ENCODE measurements around the gene LPAR3. TPM values are rescaled to one million over a fixed set of nuclear protein-coding genes. Genes with fewer than 3 reads are reported as not detected.

Gene LPAR3, protein sequence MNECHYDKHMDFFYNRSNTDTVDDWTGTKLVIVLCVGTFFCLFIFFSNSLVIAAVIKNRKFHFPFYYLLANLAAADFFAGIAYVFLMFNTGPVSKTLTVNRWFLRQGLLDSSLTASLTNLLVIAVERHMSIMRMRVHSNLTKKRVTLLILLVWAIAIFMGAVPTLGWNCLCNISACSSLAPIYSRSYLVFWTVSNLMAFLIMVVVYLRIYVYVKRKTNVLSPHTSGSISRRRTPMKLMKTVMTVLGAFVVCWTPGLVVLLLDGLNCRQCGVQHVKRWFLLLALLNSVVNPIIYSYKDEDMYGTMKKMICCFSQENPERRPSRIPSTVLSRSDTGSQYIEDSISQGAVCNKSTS
- 1 to 10 TPM in 1 of 2 experiments, under 1 TPM in 1; 0.85 to 1.1 TPM for total RNA-seq
- 1.5 TPM for polyA plus RNA-seq

DNA sequence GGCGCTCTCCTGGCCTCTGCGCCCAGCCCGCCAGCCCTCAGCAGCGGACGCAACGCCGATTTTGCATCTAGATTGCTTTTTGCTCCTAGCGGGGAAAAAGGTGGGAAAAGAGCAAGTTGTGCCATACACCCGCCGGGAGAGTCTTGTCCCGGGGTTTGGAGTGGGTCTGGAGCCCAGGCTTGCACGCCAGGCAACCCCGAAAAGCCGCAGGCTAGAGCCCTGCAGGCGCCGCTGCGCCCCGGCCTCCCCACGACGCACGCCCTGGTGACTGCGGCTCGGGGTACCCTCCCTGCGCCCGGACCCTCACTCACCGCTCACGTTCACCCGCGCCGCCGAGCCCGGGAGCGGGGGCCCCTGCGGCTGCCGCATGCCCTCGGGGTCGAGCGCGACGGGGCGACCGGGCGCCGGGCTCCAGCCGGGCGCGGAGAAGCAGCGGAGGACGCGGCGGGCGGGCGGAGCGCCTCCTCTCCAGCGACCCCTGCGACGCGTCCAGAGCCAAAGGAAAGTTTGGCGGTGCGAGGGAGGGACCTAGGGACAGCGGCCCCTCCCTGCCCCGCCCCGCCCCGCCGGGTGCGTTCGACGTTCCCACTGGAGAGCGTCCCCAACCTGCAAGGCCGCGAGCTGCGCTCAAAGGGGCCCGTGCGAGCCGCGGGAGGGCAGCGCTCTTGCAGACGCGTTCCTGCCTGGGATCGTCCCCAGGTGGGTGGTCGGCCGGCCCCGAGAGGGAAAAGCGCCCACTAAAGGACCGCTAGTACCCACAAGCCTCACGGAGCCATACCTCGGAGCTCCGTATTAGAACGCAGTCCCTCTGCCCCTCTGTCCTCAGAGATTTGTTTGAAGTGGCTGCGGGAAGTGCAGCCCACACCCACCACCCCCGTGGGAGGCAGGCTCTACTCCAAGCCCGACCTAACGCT, at the start of gene LPAR3:
Gene LPAR3 (minus strand): TSS at position 502 of the 914 bp plus-strand sequence. CDS start 27,086 bp downstream, outside the sequence.
- Histone ChIP-seq H3K27ac (ENCODE audit: low read depth, low read length) (no peak within 1 kb of the TSS), H3K9me3 (ENCODE audit: low read length) (no peaks in the 10 kb centered on the region), H3K36me3 (ENCODE audit: insufficient read depth, low read length) (no peaks in the 10 kb centered on the region), H3K27me3 (ENCODE audit: insufficient read depth, low read length, poor library complexity, severe bottlenecking) (peaks cover 12% of the 10 kb centered on the region), H3K4me1 (ENCODE audit: insufficient read depth, low read length) (peaks cover 15% of the 10 kb centered on the region), H3K4me3 (ENCODE audit: low read length) (peak within 1 kb of the TSS; percentile 46)
- peak within 1 kb of the TSS; percentile 69 to 89 (median 83) for H3K4me3 Mint-ChIP-seq
- peaks cover 27 to 38% of the 10 kb centered on the region in 2 donors for H3K27me3 Mint-ChIP-seq
- peak in 4 of 5 donors; percentile 16 to 51 (median 20) for DNase-seq
- H3K27ac Mint-ChIP-seq: peak within 1 kb of the TSS in 3 of 8 donors; percentile 21 to 47 (median 32)
- ChIA-PET POLR2A (interaction anchor here (0.5 kb wide), 1 partner anchor 57 kb away, joined by 3 read pairs; no protein-coding TSS in a partner anchor), CTCF (interaction anchor here (2.0 kb wide), 1 partner anchor 111 kb away, joined by 6 read pairs; no protein-coding TSS in a partner anchor)
- H3K4me1 Mint-ChIP-seq: peaks cover 20 to 47% (median 32%) of the 10 kb centered on the region in 3 donors
- H3K9me3 Mint-ChIP-seq: no peaks in the 10 kb centered on the region
- peaks cover 0 to 2% (median 1%) of the 10 kb centered on the region in 3 donors for H3K36me3 Mint-ChIP-seq

DNA sequence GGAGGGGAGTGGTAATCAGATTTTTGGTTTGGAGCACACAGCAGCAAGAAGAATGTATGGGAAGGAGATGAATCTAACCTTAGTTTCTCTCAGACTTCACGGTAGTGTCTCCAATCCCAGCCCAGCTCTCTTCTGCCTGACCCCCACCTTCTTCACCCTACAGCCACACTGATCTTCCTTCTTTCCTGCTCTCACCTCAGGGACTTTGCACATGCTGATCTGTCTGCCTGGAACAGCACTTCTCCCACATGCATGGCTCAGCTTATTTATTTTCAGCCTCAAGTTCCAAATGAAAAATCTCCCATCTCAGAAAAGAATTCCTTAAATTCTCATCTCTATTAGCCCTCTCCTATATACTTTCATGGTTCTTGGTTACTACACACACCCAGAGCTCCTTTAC, 48.8 kb upstream of the LPAR3 start:
- Mint-ChIP-seq H3K4me3 (no peak overlapping the region), H3K4me1 (peaks cover 12 to 25% (median 14%) of the 10 kb centered on the region in 3 donors), H3K9me3 (no peaks in the 10 kb centered on the region), H3K27ac (no peak overlapping the region), H3K36me3 (peaks cover 0 to 47% (median 8%) of the 10 kb centered on the region in 3 donors), H3K27me3 (no peaks in the 10 kb centered on the region)
- CTCF ChIA-PET: interaction anchor here (6.0 to 6.1 kb wide), 2 partner anchors 86 to 316 kb away, joined by 24 to 114 read pairs; partner anchors contain the start of gene C1orf52
- Histone ChIP-seq H3K36me3 (ENCODE audit: insufficient read depth, low read length) (no peaks in the 10 kb centered on the region), H3K27ac (ENCODE audit: low read depth, low read length) (no peak overlapping the region), H3K4me3 (ENCODE audit: low read length) (no peak overlapping the region), H3K4me1 (ENCODE audit: insufficient read depth, low read length) (no peaks in the 10 kb centered on the region), H3K9me3 (ENCODE audit: low read length) (no peaks in the 10 kb centered on the region), H3K27me3 (ENCODE audit: insufficient read depth, low read length, poor library complexity, severe bottlenecking) (no peaks in the 10 kb centered on the region)
- DNase-seq: no peak
- POLR2A ChIA-PET: no interaction called here

DNA sequence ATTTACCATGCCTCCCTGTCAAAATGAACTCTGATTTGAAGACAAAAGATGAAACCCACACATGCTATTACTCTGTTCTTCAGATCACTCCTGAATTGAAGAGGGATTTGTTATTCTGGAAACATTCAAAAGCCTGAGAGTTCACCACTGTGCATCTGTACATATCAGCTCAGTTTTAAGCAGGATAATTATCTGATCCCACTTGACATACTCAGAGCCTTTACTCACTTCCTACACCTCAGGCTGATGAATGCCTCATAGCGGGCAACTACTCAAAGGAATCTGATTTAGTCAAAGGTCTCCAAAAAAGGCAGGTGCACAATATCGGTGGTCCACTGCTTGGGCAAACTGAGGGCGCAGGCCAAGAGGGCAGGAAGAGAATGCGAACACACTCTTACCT, 47.5 kb upstream of the LPAR3 start:
- Mint-ChIP-seq H3K27me3 (no peaks in the 10 kb centered on the region), H3K36me3 (peaks cover 4 to 48% (median 11%) of the 10 kb centered on the region in 3 donors), H3K4me1 (peaks cover 9 to 19% (median 10%) of the 10 kb centered on the region in 3 donors), H3K27ac (no peak overlapping the region), H3K9me3 (no peaks in the 10 kb centered on the region), H3K4me3 (no peak overlapping the region)
- no peak overlapping the region for H3K27ac ChIP-seq (ENCODE audit: low read depth, low read length)
- H3K27me3 ChIP-seq (ENCODE audit: insufficient read depth, low read length, poor library complexity, severe bottlenecking): no peaks in the 10 kb centered on the region
- no peak for DNase-seq
- no peaks in the 10 kb centered on the region for H3K4me1 ChIP-seq (ENCODE audit: insufficient read depth, low read length)
- H3K9me3 ChIP-seq (ENCODE audit: low read length): no peaks in the 10 kb centered on the region
- H3K4me3 ChIP-seq (ENCODE audit: low read length): no peak overlapping the region
- no peaks in the 10 kb centered on the region for H3K36me3 ChIP-seq (ENCODE audit: insufficient read depth, low read length)
- ChIA-PET POLR2A (no interaction called here), CTCF (interaction anchor here (6.0 to 6.1 kb wide), 2 partner anchors 87 to 317 kb away, joined by 24 to 114 read pairs; partner anchors contain the start of gene C1orf52)

DNA sequence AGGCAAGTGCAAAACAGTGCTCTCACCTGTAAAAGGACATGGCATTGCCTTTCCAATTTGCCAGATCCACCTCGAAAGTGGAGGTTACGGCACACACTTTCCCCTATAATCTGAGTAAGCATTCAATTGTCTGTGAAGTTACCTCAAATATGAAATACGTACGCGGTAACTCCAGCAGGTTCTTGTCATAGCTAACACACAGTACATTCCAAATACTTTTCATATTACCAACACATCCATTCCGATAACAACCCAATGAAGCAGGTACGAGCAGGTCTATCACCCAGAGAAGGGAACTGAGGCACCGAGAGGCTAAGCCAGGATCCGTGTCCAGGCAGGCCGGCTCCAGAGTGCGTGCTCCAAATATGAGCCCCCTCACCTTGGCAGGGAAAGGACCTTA, 46.8 kb upstream of the LPAR3 start:
- Histone ChIP-seq H3K27me3 (ENCODE audit: insufficient read depth, low read length, poor library complexity, severe bottlenecking) (no peaks in the 10 kb centered on the region), H3K4me1 (ENCODE audit: insufficient read depth, low read length) (no peaks in the 10 kb centered on the region), H3K4me3 (ENCODE audit: low read length) (no peak overlapping the region), H3K9me3 (ENCODE audit: low read length) (no peaks in the 10 kb centered on the region), H3K27ac (ENCODE audit: low read depth, low read length) (no peak overlapping the region), H3K36me3 (ENCODE audit: insufficient read depth, low read length) (no peaks in the 10 kb centered on the region)
- no peaks in the 10 kb centered on the region for H3K27me3 Mint-ChIP-seq
- peaks cover 4 to 43% (median 11%) of the 10 kb centered on the region in 3 donors for H3K36me3 Mint-ChIP-seq
- DNase-seq: no peak
- POLR2A ChIA-PET: no interaction called here
- H3K4me3 Mint-ChIP-seq: no peak overlapping the region
- no peaks in the 10 kb centered on the region for H3K9me3 Mint-ChIP-seq
- CTCF ChIA-PET: interaction anchor here (6.0 to 6.1 kb wide), 2 partner anchors 88 to 318 kb away, joined by 24 to 114 read pairs; partner anchors contain the start of gene C1orf52
- H3K4me1 Mint-ChIP-seq: peaks cover 5 to 12% (median 5%) of the 10 kb centered on the region in 3 donors
- no peak overlapping the region for H3K27ac Mint-ChIP-seq

DNA sequence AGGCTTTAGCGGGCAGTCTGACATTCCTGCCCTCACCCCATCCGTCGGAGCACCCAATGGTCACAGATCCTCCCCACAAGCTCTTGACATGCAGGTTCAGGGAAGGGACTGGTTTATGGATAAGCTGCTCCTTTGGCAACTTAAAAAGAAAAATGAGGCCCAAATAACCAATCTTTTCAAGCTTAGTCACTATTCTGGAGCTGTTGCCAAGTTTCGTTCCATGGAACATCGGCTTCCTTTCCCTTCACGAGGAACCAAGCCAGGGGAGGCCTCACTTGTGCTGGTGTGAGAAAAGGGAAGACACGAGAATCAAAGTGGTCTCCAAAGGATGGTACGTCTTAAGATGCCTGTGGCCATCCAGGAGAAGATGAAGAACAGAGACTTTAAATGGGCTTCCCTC, 46.1 kb upstream of the LPAR3 start:
- H3K4me1 Mint-ChIP-seq: peaks cover 2 to 7% (median 4%) of the 10 kb centered on the region in 3 donors
- CTCF ChIA-PET: interaction anchor here (1.0 to 6.1 kb wide), 3 partner anchors 11 to 157 kb away, joined by 4 to 24 read pairs (median 5); no protein-coding TSS in a partner anchor
- peaks cover 4 to 43% (median 11%) of the 10 kb centered on the region in 3 donors for H3K36me3 Mint-ChIP-seq
- H3K27ac Mint-ChIP-seq: no peak overlapping the region
- no peaks in the 10 kb centered on the region for H3K27me3 Mint-ChIP-seq
- Histone ChIP-seq H3K36me3 (ENCODE audit: insufficient read depth, low read length) (no peaks in the 10 kb centered on the region), H3K4me3 (ENCODE audit: low read length) (no peak overlapping the region), H3K27me3 (ENCODE audit: insufficient read depth, low read length, poor library complexity, severe bottlenecking) (no peaks in the 10 kb centered on the region), H3K4me1 (ENCODE audit: insufficient read depth, low read length) (no peaks in the 10 kb centered on the region), H3K27ac (ENCODE audit: low read depth, low read length) (no peak overlapping the region), H3K9me3 (ENCODE audit: low read length) (no peaks in the 10 kb centered on the region)
- H3K4me3 Mint-ChIP-seq: no peak overlapping the region
- H3K9me3 Mint-ChIP-seq: no peaks in the 10 kb centered on the region
- POLR2A ChIA-PET: no interaction called here
- no peak for DNase-seq

DNA sequence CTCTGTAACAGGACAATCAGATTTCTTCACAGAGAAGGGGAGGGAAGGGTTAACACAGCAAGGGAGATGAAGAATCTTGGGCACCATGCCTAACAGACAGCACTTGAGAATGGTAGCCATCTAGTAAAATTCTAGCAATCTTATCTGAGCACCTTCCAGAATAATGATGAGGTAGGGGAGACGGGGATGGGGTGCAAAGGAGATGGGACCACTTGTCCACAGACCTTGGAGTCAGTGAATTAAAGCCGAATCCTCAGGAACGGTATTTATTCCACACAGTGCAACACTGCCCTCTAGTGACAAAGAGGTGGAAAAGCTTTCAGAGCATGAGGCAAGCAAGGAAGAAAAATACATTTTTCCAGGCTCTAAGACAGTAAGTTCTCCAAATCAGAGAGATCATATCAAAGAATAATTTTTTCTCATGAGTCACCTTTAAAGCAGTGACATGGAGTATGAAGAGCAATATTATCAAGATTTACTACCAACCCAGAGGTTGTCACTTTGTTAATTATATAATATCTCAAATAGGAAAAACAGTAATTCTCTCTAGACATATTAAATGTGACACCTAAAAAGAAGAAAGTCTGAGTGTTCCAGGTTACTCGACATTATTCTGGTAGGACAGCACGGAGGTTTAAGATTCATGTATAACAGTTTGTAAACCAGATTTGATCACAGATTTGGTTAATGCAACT, 43.3 kb upstream of the LPAR3 start:
- POLR2A ChIA-PET: interaction anchor here (0.6 kb wide), 1 partner anchor 495 kb away, joined by 6 read pairs; no protein-coding TSS in a partner anchor
- Mint-ChIP-seq H3K36me3 (peaks cover 4 to 44% (median 13%) of the 10 kb centered on the region in 3 donors), H3K27me3 (no peaks in the 10 kb centered on the region), H3K9me3 (no peaks in the 10 kb centered on the region), H3K27ac (peak overlapping the region in 1 of 8 donors; percentile 63), H3K4me1 (peaks cover 2 to 7% (median 4%) of the 10 kb centered on the region in 3 donors), H3K4me3 (no peak overlapping the region)
- no peak overlapping the region for H3K4me3 ChIP-seq (ENCODE audit: low read length)
- H3K4me1 ChIP-seq (ENCODE audit: insufficient read depth, low read length): no peaks in the 10 kb centered on the region
- CTCF ChIA-PET: interaction anchor here (0.6 to 6.1 kb wide), 17 partner anchors 9 to 480 kb away, joined by 3 to 28 read pairs (median 3); partner anchors contain the start of gene C1orf52
- no peaks in the 10 kb centered on the region for H3K9me3 ChIP-seq (ENCODE audit: low read length)
- H3K36me3 ChIP-seq (ENCODE audit: insufficient read depth, low read length): no peaks in the 10 kb centered on the region
- no peak overlapping the region for H3K27ac ChIP-seq (ENCODE audit: low read depth, low read length)
- H3K27me3 ChIP-seq (ENCODE audit: insufficient read depth, low read length, poor library complexity, severe bottlenecking): no peaks in the 10 kb centered on the region
- DNase-seq: peak in 3 of 5 donors; percentile 52 to 60 (median 54)

DNA sequence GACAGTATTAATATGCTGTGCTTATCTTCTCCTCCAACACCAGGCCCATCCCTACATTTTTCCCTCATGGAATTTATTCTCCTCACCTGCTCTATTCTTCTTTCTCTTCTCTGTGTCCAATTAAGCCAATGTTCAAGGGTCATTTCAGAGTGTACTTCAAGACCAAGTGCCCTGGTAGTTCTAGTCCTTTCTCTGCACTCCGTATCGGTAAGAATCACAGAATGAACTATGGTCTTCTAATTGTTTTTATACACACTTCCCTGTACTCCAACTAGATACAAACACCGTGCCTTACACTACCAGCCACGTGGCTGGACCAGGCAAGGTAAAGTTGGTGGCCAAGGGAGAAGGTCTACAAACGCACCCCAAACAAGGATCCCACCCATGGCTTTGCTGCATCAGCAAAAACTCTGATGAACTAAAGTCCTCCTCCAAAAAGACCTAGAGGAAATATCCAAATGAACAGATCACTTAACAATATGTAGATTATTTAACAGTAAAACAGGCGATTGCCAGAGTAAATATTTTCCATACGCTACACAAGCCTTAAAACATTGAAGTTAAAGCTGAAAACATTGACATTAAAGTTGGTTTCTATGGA, 40.1 kb upstream of the LPAR3 start:
- Histone ChIP-seq H3K27ac (ENCODE audit: low read depth, low read length) (no peak overlapping the region), H3K4me3 (ENCODE audit: low read length) (no peak overlapping the region), H3K27me3 (ENCODE audit: insufficient read depth, low read length, poor library complexity, severe bottlenecking) (no peaks in the 10 kb centered on the region), H3K9me3 (ENCODE audit: low read length) (no peaks in the 10 kb centered on the region), H3K36me3 (ENCODE audit: insufficient read depth, low read length) (no peaks in the 10 kb centered on the region), H3K4me1 (ENCODE audit: insufficient read depth, low read length) (peaks cover 10% of the 10 kb centered on the region)
- peaks cover 4 to 39% (median 8%) of the 10 kb centered on the region in 3 donors for H3K36me3 Mint-ChIP-seq
- POLR2A ChIA-PET: no interaction called here
- peaks cover 8 to 21% (median 18%) of the 10 kb centered on the region in 3 donors for H3K4me1 Mint-ChIP-seq
- H3K4me3 Mint-ChIP-seq: no peak overlapping the region
- H3K27me3 Mint-ChIP-seq: no peaks in the 10 kb centered on the region
- no peaks in the 10 kb centered on the region for H3K9me3 Mint-ChIP-seq
- CTCF ChIA-PET: interaction anchor here (4.0 kb wide), 1 partner anchor 12 kb away, joined by 28 read pairs; no protein-coding TSS in a partner anchor
- DNase-seq: no peak
- no peak overlapping the region for H3K27ac Mint-ChIP-seq
